ENCODE measurements around the gene TMEM59L. TPM values are rescaled to one million over a fixed set of nuclear protein-coding genes. Genes with fewer than 3 reads are reported as not detected.

TMEM59L gene
- not detected in 2 replicates for total RNA-seq

GRCh38 chr19:18612772-18613588 is at the start of gene TMEM59L:
TSS of gene TMEM59L (plus strand) at chr19:18612870. CDS start at chr19:18612959, 89 bp downstream.

GRCh38 chr19:18571564-18572344 is 40.9 kb upstream of the TMEM59L start, which contains the start of gene UBA52:
TSS of gene UBA52 (plus strand) at chr19:18571857. CDS start at chr19:18573301, 1,444 bp downstream.

DNA sequence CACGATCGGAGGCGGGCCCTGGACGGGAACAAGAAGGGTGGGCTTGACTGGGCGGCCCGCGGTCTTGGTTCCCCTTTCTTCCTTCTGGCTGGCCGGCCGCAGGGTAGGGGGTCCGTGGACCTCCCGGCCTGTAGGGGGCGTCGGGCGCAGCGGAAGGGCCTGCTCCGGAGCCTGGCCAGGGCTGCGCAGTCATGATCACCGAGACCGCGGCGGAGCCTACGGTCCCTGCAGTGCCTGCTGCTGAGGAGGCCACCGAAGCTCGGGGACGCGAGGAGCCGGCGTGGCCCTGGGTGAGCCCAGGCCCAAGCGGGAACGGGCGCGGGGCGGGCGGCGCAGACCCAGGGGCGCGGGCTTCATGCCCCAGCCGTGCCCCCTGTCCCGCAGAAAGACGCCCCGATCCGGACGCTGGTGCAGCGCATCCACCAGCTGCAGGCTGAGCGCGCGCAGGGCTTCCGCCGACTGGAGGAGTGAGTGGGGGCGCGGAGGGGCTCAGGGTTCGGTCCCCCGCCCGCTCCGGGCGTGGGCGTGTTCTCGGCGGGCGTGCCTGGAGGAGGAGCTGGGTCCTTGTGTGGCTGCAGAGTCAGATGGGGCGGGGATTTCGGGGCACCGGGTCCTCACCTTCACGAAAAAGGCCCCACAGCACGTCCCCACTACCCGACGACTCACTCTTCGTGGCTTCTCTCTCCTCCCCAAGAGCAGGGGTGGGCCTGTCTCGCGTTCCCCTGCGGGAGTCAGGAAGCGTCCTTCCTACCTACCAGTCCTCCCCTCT is 23.9 kb upstream of the TMEM59L start, which contains the start of gene REX1BD:
REX1BD (plus strand) TSS at position 188 of the 769 bp plus-strand sequence; CDS start at position 192, 4 bp downstream.

DNA sequence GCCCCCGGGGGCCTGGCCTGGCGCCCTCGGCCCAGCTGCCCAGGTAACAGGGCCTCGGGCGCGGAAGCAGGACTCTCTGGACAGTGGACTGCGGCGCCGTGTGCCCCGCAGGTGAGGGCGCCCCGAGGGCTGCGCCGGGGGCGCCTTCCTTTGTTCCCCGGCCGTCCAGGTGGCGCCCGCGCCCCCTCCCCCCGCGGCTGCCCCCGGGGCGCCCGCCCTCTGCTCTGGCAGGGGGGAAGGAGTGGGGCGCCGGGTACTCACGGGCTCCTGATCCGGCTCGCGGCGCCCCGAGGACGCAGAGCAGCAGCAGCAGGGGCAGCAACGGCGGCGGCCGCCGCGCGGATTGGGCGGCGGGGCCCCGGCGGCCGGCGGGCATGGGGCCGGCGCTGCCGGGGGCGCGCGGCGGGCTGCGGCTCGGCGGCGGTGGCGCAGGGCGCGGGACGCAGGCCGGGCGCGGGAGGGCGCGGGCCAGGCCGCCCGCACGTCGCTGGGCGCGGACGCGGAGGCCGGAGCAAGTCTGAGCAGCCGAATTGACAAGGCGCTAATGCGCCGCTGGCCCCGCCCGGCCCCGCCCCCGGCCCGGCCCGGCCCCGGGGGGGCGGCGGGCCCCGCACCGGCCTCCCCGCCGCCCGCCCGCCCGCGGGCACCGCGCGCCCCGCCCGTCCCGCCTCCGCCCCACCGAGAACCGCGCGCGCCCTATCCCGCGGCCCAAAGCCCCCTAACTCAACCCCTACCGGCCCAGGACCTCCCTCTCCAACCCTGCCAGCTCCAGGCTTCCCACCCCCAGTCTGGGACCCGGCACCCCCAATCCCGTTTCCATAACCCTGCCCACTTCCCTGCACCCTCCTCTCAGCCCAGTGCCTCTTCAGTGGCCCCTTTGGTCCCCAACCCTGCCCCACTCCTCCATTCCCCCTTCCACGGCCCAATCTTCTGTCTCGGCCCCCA is 6.1 kb upstream of the TMEM59L start, which contains the start of gene CRLF1:
CRLF1 (minus strand) TSS at position 519 of the 945 bp plus-strand sequence; CDS start at position 376, 143 bp downstream.

GRCh38 chr19:18636969-18637629 is 24.4 kb downstream of the TMEM59L start, which contains the start of gene KLHL26:
TSS of gene KLHL26 (plus strand) at chr19:18637028. CDS start at chr19:18637055, 27 bp downstream.

Other genes starting within 250 kb of the TMEM59L start
- 19.5 and 29.4 TPM in 2 replicates for gene GDF15, start 226.7 kb upstream of the TMEM59L start, total RNA-seq
- gene LRRC25, start 215.2 kb upstream of the TMEM59L start, total RNA-seq: not detected in 2 replicates
- gene SSBP4, start 193.5 kb upstream of the TMEM59L start, total RNA-seq: 58.3 and 63.1 TPM in 2 replicates
- 26.8 and 44.0 TPM in 2 replicates for gene ISYNA1, start 174.7 kb upstream of the TMEM59L start, total RNA-seq
- 12.5 and 16.2 TPM in 2 replicates for gene ELL, start 90.8 kb upstream of the TMEM59L start, total RNA-seq
- 364 and 413 TPM in 2 replicates for gene FKBP8, start 69.3 kb upstream of the TMEM59L start, total RNA-seq
- 105 and 162 TPM in 2 replicates for gene KXD1, start 55.0 kb upstream of the TMEM59L start, total RNA-seq
- gene UBA52, start 41.0 kb upstream of the TMEM59L start, total RNA-seq: 1,269 and 1,304 TPM in 2 replicates
- gene REX1BD, start 24.1 kb upstream of the TMEM59L start, total RNA-seq: 143 and 194 TPM in 2 replicates
- gene CRLF1, start 6.1 kb upstream of the TMEM59L start, total RNA-seq: 1.2 and 2.4 TPM in 2 replicates
- 5.3 and 10.3 TPM in 2 replicates for gene KLHL26, start 24.2 kb downstream of the TMEM59L start, total RNA-seq
- gene CRTC1, start 70.8 kb downstream of the TMEM59L start, total RNA-seq: 2.1 and 3.2 TPM in 2 replicates
- gene COMP, start 178.4 kb downstream of the TMEM59L start, total RNA-seq: not detected in 2 replicates
- gene UPF1, start 219.1 kb downstream of the TMEM59L start, total RNA-seq: 50.7 and 71.7 TPM in 2 replicates